IMR-90 (cell line): ENCODE data around the gene AZU1. TPM values are rescaled to one million over a fixed set of nuclear protein-coding genes. Genes with fewer than 3 reads are reported as not detected.

ENCODE experiments used
- ATAC-seq: fragments of 200-7000 bp; cut with Tn5 transposase; 2 replicates; pipeline ENCODE4 v1.9.1; 2020; ENCODE audit warnings: low read depth, mild to moderate bottlenecking, moderate library complexity
- BruUV-seq: library from RNA; stranded (reverse); fragments of 400-500 nt; replicated peaks from 2 replicates; lab custom pipeline; 2021; lab: Mats Ljungman, UMichigan
- CTCF ChIA-PET: fragments of 300-600 bp; formaldehyde crosslinking; extraction: SDS; loops from one replicate; lab custom pipeline; 2021; ENCODE audit warnings: antibody characterized with exemption; lab: Yijun Ruan, JAX
- POLR2A ChIA-PET: fragments of 300-600 bp; sonication (Branson Sonifier 250); formaldehyde crosslinking; loops from one replicate; lab custom pipeline; 2022; ENCODE audit warnings: antibody characterized with exemption; ENCODE audit not compliant: unreplicated experiment; lab: Charles Lee
- DNase-seq: peaks from one replicate; pipeline ENCODE4 v3.0.0; 2013
- H2AFZ ChIP-seq: replicated peaks from 2 replicates; pipeline ENCODE3; 2013; ENCODE audit warnings: low read length, mild to moderate bottlenecking; ENCODE audit not compliant: poor library complexity
- H2AK5ac ChIP-seq: 2 replicates; pipeline ENCODE4 v1.6.1; 2013; ENCODE audit warnings: low read depth, low read length, inconsistent platforms
- H2AK9ac ChIP-seq: replicated peaks from 2 replicates; pipeline ENCODE3; 2013; ENCODE audit warnings: mild to moderate bottlenecking, low read depth, low read length, moderate library complexity; ENCODE audit not compliant: poor library complexity
- H2BK120ac ChIP-seq: 2 replicates; pipeline ENCODE4 v1.6.1; 2013; ENCODE audit warnings: low read depth, low read length, inconsistent platforms
- H2BK15ac ChIP-seq: 3 replicates; pipeline ENCODE4 v1.6.1; 2013; ENCODE audit warnings: low read depth, low read length, inconsistent platforms
- H2BK20ac ChIP-seq: 2 replicates; pipeline ENCODE4 v1.6.1; 2013; ENCODE audit warnings: low read depth, mild to moderate bottlenecking, inconsistent platforms, low read length, moderate library complexity
- H2BK5ac ChIP-seq: 2 replicates; pipeline ENCODE4 v1.6.1; 2013; ENCODE audit warnings: mild to moderate bottlenecking, low read depth, low read length, inconsistent platforms; ENCODE audit not compliant: poor library complexity, severe bottlenecking
- H3K14ac ChIP-seq: replicated peaks from 2 replicates; pipeline ENCODE4 v1.6.1; 2013; ENCODE audit warnings: low read depth, low read length, inconsistent platforms
- H3K18ac ChIP-seq: 2 replicates; pipeline ENCODE4 v1.6.1; 2013; ENCODE audit warnings: low read depth, low read length, control low read depth
- H3K23ac ChIP-seq: 2 replicates; pipeline ENCODE4 v1.6.1; 2013; ENCODE audit warnings: low read depth, low read length, inconsistent platforms
- H3K27ac ChIP-seq: 2 replicates; pipeline ENCODE4 v1.5.1; 2013; ENCODE audit warnings: mild to moderate bottlenecking, control low read depth, low read length; ENCODE audit not compliant: insufficient read depth
- H3K27me3 ChIP-seq: 2 replicates; pipeline ENCODE4 v1.6.1; 2013; ENCODE audit warnings: low read length; ENCODE audit not compliant: control insufficient read depth, insufficient read depth
- H3K36me3 ChIP-seq: 2 replicates; pipeline ENCODE4 v1.6.1; 2013; ENCODE audit warnings: low read length, mixed read lengths; ENCODE audit not compliant: control insufficient read depth, insufficient read depth
- H3K4ac ChIP-seq: 2 replicates; pipeline ENCODE4 v1.6.1; 2013; ENCODE audit warnings: low read depth, low read length, inconsistent platforms
- H3K4me1 ChIP-seq: 2 replicates; pipeline ENCODE4 v1.6.1; 2013; ENCODE audit warnings: low read length, mixed read lengths; ENCODE audit not compliant: control insufficient read depth, insufficient read depth
- H3K4me2 ChIP-seq: 2 replicates; pipeline ENCODE4 v1.6.1; 2013; ENCODE audit warnings: low read depth, mild to moderate bottlenecking, control low read depth, low read length, moderate library complexity
- H3K4me3 ChIP-seq: 2 replicates; pipeline ENCODE4 v1.5.1; 2013; ENCODE audit warnings: low read depth, mild to moderate bottlenecking, control low read depth, low read length, moderate library complexity; ENCODE audit not compliant: insufficient read depth
- H3K56ac ChIP-seq: 2 replicates; pipeline ENCODE4 v1.6.1; 2013; ENCODE audit warnings: low read length, inconsistent platforms; ENCODE audit not compliant: insufficient read depth; ENCODE audit errors: extremely low read depth
- H3K79me1 ChIP-seq, 2 experiments: 2 replicates each; pipeline ENCODE4 v1.6.1; 2013; ENCODE audit warnings: low read length in 2 of 2, inconsistent platforms in 1 of 2, low read depth in 1 of 2
- H3K9ac ChIP-seq: 2 replicates; pipeline ENCODE4 v1.6.1; 2013; ENCODE audit warnings: low read depth, low read length, control low read depth
- H3K9me1 ChIP-seq: 2 replicates; pipeline ENCODE4 v1.6.1; 2013; ENCODE audit warnings: low read length, inconsistent platforms; ENCODE audit not compliant: insufficient read depth
- H3K9me3 ChIP-seq: 2 replicates; pipeline ENCODE4 v1.6.1; 2013; ENCODE audit warnings: low read length; ENCODE audit not compliant: control insufficient read depth, insufficient read depth
- H4K20me1 ChIP-seq: 2 replicates; pipeline ENCODE4 v1.6.1; 2013; ENCODE audit warnings: low read length, inconsistent platforms; ENCODE audit not compliant: insufficient read depth
- H4K5ac ChIP-seq: 2 replicates; pipeline ENCODE4 v1.6.1; 2013; ENCODE audit warnings: mild to moderate bottlenecking, low read depth, low read length, control low read depth
- H4K8ac ChIP-seq, 2 experiments: 2 replicates each; pipeline ENCODE4 v1.6.1; 2013; ENCODE audit warnings: low read depth in 2 of 2, low read length in 2 of 2, control low read depth in 1 of 2, inconsistent platforms in 1 of 2
- H4K91ac ChIP-seq: 2 replicates; pipeline ENCODE4 v1.6.1; 2013; ENCODE audit warnings: low read depth, low read length, inconsistent platforms; ENCODE audit not compliant: insufficient read depth
- CEBPB ChIP-seq: IDR thresholded peaks from 2 replicates; pipeline ENCODE4 v1.6.1; 2012; ENCODE audit warnings: low read depth, low read length, improper control_type of control experiment
- ELK1 ChIP-seq: fragments of 150-350 bp; IDR thresholded peaks from 2 replicates; pipeline ENCODE4 v1.6.1; 2016; ENCODE audit warnings: low read depth, mild to moderate bottlenecking, low read length, moderate library complexity, borderline replicate concordance
- FOS ChIP-seq: fragments of 150-350 bp; IDR thresholded peaks from 2 replicates; pipeline ENCODE4 v1.6.1; 2016; ENCODE audit warnings: low read depth, low read length
- MAZ ChIP-seq: IDR thresholded peaks from 2 replicates; pipeline ENCODE4 v1.6.1; 2012; ENCODE audit warnings: low read depth, mild to moderate bottlenecking, low read length, improper control_type of control experiment, moderate library complexity, borderline replicate concordance
- NFE2L2 ChIP-seq: fragments of 150-350 bp; IDR thresholded peaks from 2 replicates; pipeline ENCODE4 v1.6.1; 2016; ENCODE audit warnings: low read depth, mild to moderate bottlenecking, low read length
- RAD21 ChIP-seq: IDR thresholded peaks from 2 replicates; pipeline ENCODE4 v1.6.1; 2012; ENCODE audit warnings: low read length, improper control_type of control experiment
- SMC3 ChIP-seq: fragments of 150-350 bp; IDR thresholded peaks from 2 replicates; pipeline ENCODE4 v1.6.1; 2016; ENCODE audit warnings: low read depth, mild to moderate bottlenecking, antibody characterized with exemption, low read length, moderate library complexity
- USF2 ChIP-seq: fragments of 150-350 bp; IDR thresholded peaks from 2 replicates; pipeline ENCODE4 v1.6.1; 2017; ENCODE audit warnings: mild to moderate bottlenecking, antibody characterized with exemption, low read length, low read depth
- WGBS, 2 experiments: methylation state at CpG; one replicate each; pipeline versions ENCODE4 v1.1.5 to v1.1.7; 2013; ENCODE audit warnings: missing lambda C conversion rate in 2 of 2; ENCODE audit not compliant: insufficient read length in 1 of 2; ENCODE audit errors: extremely low coverage in 2 of 2; 5-methylcytosine and 5-hydroxymethylcytosine counted together
- dilution Hi-C: fragments of 300-500 bp; cut with HindIII; formaldehyde crosslinking; loops from one replicate; pipeline ENCODE4 v1.14.3; 2018; ENCODE audit warnings: low sequenced_read_pairs; ENCODE audit not compliant: unreplicated experiment
- in situ Hi-C: fragments of 300-500 bp; cut with MboI; formaldehyde crosslinking; loops from 3 replicates; pipeline ENCODE4 v1.14.3; 2019; ENCODE audit warnings: low sequenced_read_pairs, inconsistent platforms, mixed read lengths
- intact Hi-C: fragments of 100-400 bp; cut with micrococcal nuclease; formaldehyde crosslinking; loops from 2 replicates; pipeline ENCODE4 v1.10.0; 2022
- polyA plus RNA-seq, 3 experiments: library from polyadenylated mRNA; depleted of rRNA; stranded (reverse); fragments of >200 nt; gene quantifications; 2 replicates each; pipeline ENCODE4 v1.2.3, GENCODE V29; 2012; ENCODE audit warnings: low replicate concordance in 1 of 3
- total RNA-seq: library from RNA; depleted of rRNA; stranded (reverse); fragments of >200 nt; gene quantifications from 2 replicates; pipeline ENCODE4 v1.2.3, GENCODE V29; 2012

The AZU1 gene
- total and polyA plus RNA-seq, 2 of the 4 experiments (the other 2 are of a cell fraction): 0.12 TPM; not detected in 1

GRCh38 chr19:861756-862580 lies 34.3 kb downstream of the AZU1 start:
- H4K5ac ChIP-seq: no peak overlapping the region
- intact Hi-C loops (loop anchor here (10.0 kb wide), 1 partner anchor 197 kb away; the partner anchor contains the start of gene RNF126), in situ Hi-C loops (no loop called here), dilution Hi-C loops (no loop called here)
- BruUV-seq: no TSS peak
- H3K9me3 ChIP-seq: no peaks in the 10 kb centered on the region
- H3K4me1 ChIP-seq: peaks cover 3% of the 10 kb centered on the region; the same call in 1 of the 2 replicates
- no peaks in the 10 kb centered on the region; the same call in 1 of the 2 replicates for H4K20me1 ChIP-seq
- no peak overlapping the region for H3K4me2 ChIP-seq
- no peak overlapping the region for H2BK15ac ChIP-seq
- H3K18ac ChIP-seq: no peak overlapping the region
- no peak overlapping the region for H3K4me3 ChIP-seq
- H3K23ac ChIP-seq: no peak overlapping the region
- no peaks in the 10 kb centered on the region for H3K9me1 ChIP-seq
- ChIA-PET CTCF (no interaction called here), POLR2A (interaction anchor here (0.5 kb wide), 1 partner anchor 81 kb away, joined by 3 read pairs; no protein-coding TSS in a partner anchor)
- H2AK9ac ChIP-seq: peak overlapping the region; percentile 24
- no peak overlapping the region for H2BK20ac ChIP-seq
- ATAC-seq: peak; percentile 24
- no peak overlapping the region for H3K9ac ChIP-seq
- 34% methylated on average over 31 of the region's 60 CpGs; no CpG with 5 or more reads in 1 of the 2 experiments for WGBS, 2 experiments
- DNase-seq: no peak
- 0 out of 2 replicates have a peak overlapping the region, but pooled peaks have one; percentile 16 for H2AK5ac ChIP-seq
- no peak overlapping the region for H3K4ac ChIP-seq
- H3K56ac ChIP-seq: no peak overlapping the region
- H2AFZ ChIP-seq: peak overlapping the region; percentile 68
- no peak overlapping the region for H4K91ac ChIP-seq
- H2BK120ac ChIP-seq: no peak overlapping the region
- H3K36me3 ChIP-seq: no peaks in the 10 kb centered on the region
- no peak overlapping the region for H4K8ac ChIP-seq
- H3K27me3 ChIP-seq: no peaks in the 10 kb centered on the region
- TF ChIP-seq ELK1: no peak
- TF ChIP-seq CEBPB: no peak
- TF ChIP-seq SMC3: 0 out of 2 replicates have a peak, but pooled peaks have one; percentile 4
- no peak for TF ChIP-seq RAD21
- TF ChIP-seq NFE2L2: no peak
- TF ChIP-seq USF2: no peak
- TF ChIP-seq MAZ: no peak
- no peak for TF ChIP-seq FOS
- no peak overlapping the region for H2BK5ac ChIP-seq
- H3K79me1 ChIP-seq: no peaks in the 10 kb centered on the region
- H3K14ac ChIP-seq: no peak overlapping the region
- no peak overlapping the region for H3K27ac ChIP-seq
